ENCODE data around the gene PHKG1. TPM values are rescaled to one million over a fixed set of nuclear protein-coding genes. Genes with fewer than 3 reads are reported as not detected.
"Not testable (repeated sequence)": the region's sequence is repeated elsewhere in the genome, so short reads cannot be mapped to it uniquely, and the experiment has no call there.

Gene PHKG1
- total and polyA plus RNA-seq, 8 donors, result 0.31 to 39.3 (median 1.5) TPM; not detected in 3

DNA sequence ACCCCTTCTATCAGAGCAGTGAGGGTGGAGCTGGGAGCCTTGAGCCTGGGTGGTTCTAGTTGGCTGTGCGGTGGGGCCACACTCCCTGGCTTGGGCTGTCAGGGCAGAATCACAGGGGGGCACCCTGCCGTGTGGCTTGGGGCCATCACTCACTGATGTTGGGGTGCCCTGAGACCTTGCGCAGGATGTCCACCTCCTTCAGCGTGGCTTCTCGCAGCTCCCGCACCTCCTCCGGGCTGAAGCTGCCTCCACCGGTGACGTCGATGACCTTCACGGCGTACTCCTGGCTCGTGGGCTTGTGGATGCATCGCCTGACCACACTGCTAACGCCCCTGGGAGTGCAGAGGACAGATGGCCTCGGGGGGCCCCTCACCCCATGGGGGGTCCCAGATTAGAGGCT, 5.3 kb downstream of the PHKG1 start:
- Histone ChIP-seq H3K4me3 (no peak overlapping the region), H3K9me3 (no peaks in the 10 kb centered on the region), H3K4me1 (peaks cover 6 to 21% (median 16%) of the 10 kb centered on the region in 4 donors), H3K27ac (no peak overlapping the region), H3K27me3 (no peaks in the 10 kb centered on the region), H3K36me3 (peaks cover 0 to 43% (median 42%) of the 10 kb centered on the region in 4 donors)
- TF ChIP-seq EP300 (IDR thresholded peaks at IDR 0.05), result no peak
- no peak for TF ChIP-seq CTCF (IDR thresholded peaks at IDR 0.05)
- TF ChIP-seq POLR2AphosphoS5 (IDR thresholded peaks at IDR 0.05), result no peak
- no peak for TF ChIP-seq POLR2A (IDR thresholded peaks at IDR 0.05)
- intact Hi-C loops (cut with DNase I; ENCODE audit: low total_unique reads), result no loop called here
- no peak for DNase-seq
- 92 to 97% (median 94%) methylated on average over 5 to 16 of the region's 16 CpGs for WGBS, 5 donors

- Histone ChIP-seq H3K27ac (no peak overlapping the region), H3K36me3 (peaks cover 2 to 50% (median 48%) of the 10 kb centered on the region in 4 donors), H3K4me1 (peaks cover 1 to 14% (median 9%) of the 10 kb centered on the region in 4 donors), H3K9me3 (no peaks in the 10 kb centered on the region), H3K4me3 (no peak overlapping the region), H3K27me3 (no peaks in the 10 kb centered on the region)
- WGBS, 5 donors, result 88 to 95% (median 95%) methylated on average over 7 of the region's 7 CpGs
- DNase-seq, result no peak
- intact Hi-C loops (cut with DNase I; ENCODE audit: low total_unique reads), result no loop called here
- TF ChIP-seq EP300 (IDR thresholded peaks at IDR 0.05) (no peak), POLR2A (IDR thresholded peaks at IDR 0.05) (no peak), CTCF (IDR thresholded peaks at IDR 0.05) (no peak), POLR2AphosphoS5 (IDR thresholded peaks at IDR 0.05) (no peak)
These were observed 6.0 kb downstream of the PHKG1 start for GRCh38 chr7:56086761-56087160.

GRCh38 chr7:56083150-56083785, 9.5 kb downstream of the PHKG1 start:
- H3K4me3 ChIP-seq, result no peak overlapping the region
- no peak overlapping the region for H3K27ac ChIP-seq
- H3K9me3 ChIP-seq, result no peaks in the 10 kb centered on the region
- intact Hi-C loops (cut with DNase I; ENCODE audit: low total_unique reads), result no loop called here
- peaks cover 16 to 31% (median 25%) of the 10 kb centered on the region in 4 donors for H3K4me1 ChIP-seq
- peak in 1 of 2 donors; percentile 61 for DNase-seq
- peaks cover 21 to 70% (median 63%) of the 10 kb centered on the region in 4 donors for H3K36me3 ChIP-seq
- WGBS, 5 donors, result 47 to 64% (median 62%) methylated on average over 11 to 13 of the region's 13 CpGs
- TF ChIP-seq EP300 (IDR thresholded peaks at IDR 0.05), result no peak
- no peak for TF ChIP-seq POLR2A (IDR thresholded peaks at IDR 0.05)
- TF ChIP-seq POLR2AphosphoS5 (IDR thresholded peaks at IDR 0.05), result no peak
- no peak for TF ChIP-seq CTCF (IDR thresholded peaks at IDR 0.05)
- no peaks in the 10 kb centered on the region for H3K27me3 ChIP-seq

DNA sequence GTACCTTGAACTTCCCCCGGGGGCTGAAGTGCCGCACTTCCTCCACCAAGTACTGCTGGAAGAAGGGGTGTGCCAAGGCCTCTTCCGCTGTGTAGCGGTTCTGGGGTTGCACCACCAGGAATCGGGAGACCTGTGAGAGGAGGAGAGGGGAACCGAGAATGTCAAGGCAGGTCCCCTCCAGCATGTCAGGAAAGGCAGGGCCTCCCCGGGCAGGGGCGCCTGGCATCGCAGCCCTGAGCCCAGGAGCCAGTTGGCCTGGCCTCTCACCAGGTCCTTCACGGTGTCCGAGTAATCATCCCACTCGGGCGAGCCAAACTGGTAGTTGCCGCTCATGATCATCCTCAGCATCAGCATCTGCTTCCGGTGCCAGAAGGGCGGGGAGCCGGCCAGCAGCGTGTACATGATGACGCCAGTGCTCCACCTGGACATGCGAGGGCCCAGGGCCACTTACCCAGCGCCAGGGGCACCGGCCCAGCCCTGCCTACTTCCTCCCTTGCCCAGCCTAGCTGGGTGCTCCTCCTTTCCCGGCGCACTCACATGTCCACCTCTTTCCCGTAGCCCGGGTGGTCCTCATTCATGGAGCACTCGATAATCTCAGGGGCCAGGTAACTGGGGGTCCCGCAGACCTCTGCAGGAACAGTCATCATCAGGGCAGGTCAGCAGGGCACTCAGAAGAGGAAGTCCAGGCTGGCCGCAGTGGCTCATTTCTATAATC, 11.0 kb downstream of the PHKG1 start:
- Histone ChIP-seq H3K27me3 (no peaks in the 10 kb centered on the region), H3K4me1 (peaks cover 16 to 31% (median 25%) of the 10 kb centered on the region in 4 donors), H3K36me3 (peaks cover 25 to 70% (median 57%) of the 10 kb centered on the region in 4 donors), H3K4me3 (no peak overlapping the region), H3K27ac (no peak overlapping the region), H3K9me3 (no peaks in the 10 kb centered on the region)
- no peak for DNase-seq
- TF ChIP-seq CTCF (IDR thresholded peaks at IDR 0.05), result no peak
- TF ChIP-seq EP300 (IDR thresholded peaks at IDR 0.05), result no peak
- no peak for TF ChIP-seq POLR2AphosphoS5 (IDR thresholded peaks at IDR 0.05)
- no peak for TF ChIP-seq POLR2A (IDR thresholded peaks at IDR 0.05)
- WGBS, 5 donors, result 92 to 97% (median 94%) methylated on average over 26 to 29 of the region's 29 CpGs
- intact Hi-C loops (cut with DNase I; ENCODE audit: low total_unique reads), result no loop called here

DNA sequence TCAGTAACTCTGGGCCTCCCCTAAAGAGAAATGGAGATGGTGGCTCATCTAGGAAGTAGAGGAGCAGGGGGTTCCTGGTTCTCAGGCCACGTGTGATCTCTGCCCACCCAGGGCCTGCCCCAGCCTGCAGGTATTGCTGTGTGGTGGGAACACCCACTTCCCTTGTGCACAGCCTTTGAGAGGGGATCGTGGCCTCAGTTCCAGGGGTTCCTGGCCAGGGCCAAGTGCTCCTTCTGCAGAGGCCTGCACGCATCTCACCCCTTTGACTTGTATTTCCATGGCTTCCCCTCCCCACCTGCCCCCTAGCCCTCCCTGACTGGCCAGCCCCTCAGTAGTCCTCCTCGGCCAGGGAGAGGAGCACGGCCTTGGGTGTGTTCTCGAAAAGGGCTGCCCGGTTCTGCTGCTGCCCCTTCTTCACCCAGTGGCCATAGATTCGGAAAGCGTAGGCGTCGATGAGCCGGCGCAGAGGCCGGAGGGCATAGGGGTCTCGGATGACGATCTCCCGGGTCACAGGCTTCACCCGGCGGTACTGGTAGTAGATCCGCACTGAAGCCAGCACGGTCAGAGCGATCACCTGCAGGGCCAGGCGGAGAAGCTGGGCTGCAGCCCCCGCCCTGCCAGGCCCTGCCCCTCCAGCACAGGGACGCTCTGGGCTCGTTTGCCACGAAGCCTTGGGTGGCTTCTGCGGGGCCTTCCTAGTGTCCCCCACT, 11.9 kb downstream of the PHKG1 start:
- Histone ChIP-seq H3K4me1 (peaks cover 16 to 31% (median 25%) of the 10 kb centered on the region in 4 donors), H3K36me3 (peaks cover 28 to 68% (median 48%) of the 10 kb centered on the region in 4 donors), H3K27ac (peak overlapping the region in 3 of 5 donors; percentile 74 to 79 (median 75))
- H3K4me3 ChIP-seq; DNase-seq; H3K27me3 ChIP-seq; intact Hi-C loops (cut with DNase I; ENCODE audit: low total_unique reads); H3K9me3 ChIP-seq: not testable (repeated sequence)
- WGBS, 5 donors, result 93 to 97% (median 94%) methylated on average over 22 to 28 of the region's 28 CpGs

Data from stomach (tissue), 9 donors.